GM18520 (cell line): ENCODE measurements around the gene HYAL4.

Experiments used
- ATAC-seq: cut with Tn5 transposase; IDR thresholded peaks from one replicate; pipeline ENCODE4 v1.9.1; 2021; ENCODE audit not compliant: unreplicated experiment

The HYAL4 gene

DNA sequence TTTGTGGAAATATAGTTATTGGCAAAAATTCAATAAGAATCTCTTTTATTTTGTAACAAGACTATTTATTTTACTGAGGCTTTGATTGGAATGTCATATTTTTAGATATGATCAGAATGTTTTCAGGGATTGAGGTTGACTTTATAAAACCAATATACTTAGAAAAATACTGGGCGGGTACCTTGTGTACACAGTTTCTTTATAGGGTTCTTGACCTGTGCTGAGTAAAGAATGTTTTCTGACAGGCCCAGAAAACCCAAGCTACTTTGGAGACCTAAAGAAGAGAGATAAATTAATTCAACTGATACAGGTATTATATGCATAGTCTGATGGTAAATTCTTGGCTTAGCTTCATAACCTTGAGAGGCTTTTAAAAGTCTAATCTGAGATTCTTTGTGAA, 56.1 kb downstream of the HYAL4 start:
- ATAC-seq: no peak

DNA sequence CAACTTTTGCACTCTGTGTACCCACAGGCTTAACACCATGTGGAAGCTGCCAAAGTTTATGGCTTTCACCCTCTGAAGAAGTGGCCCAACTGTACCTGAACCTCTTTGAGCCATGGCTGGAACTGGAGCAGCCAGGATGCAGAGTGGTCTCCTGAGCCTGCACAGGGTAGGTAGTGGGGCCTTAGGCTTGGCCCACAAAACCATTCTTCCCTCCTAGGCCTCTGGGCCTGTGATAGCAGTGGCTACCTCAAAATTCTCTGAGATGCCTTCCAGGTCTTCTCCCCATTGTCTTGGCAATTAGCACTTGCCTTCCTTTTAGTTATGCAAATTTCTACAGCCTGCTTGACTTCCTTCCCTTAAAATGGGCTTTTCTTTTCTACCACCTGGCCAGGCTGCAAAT, 60.7 kb downstream of the HYAL4 start:
- no peak for ATAC-seq

DNA sequence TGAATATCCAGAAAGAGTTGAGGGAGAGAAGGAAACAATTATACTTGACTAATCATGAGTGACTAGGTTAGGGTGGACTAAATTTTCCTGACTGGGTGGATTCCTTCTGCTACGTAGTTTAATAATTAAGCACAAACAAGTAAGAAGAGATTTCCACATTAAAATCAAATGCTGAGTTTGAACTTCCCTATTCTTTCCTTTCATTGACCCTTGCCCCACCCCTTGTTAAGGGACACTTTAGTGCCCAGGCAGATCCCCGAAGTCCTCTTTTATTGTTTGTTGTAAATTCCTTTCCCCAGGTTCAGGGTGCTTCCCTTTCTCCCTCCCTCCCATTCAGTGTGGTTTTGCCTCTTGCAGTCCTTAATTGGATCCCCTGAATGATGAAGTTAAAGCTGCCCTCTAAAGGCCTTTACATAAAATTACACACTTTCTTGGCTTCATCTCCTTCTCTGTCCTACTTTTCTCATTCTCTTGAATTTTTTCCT, 71.3 kb downstream of the HYAL4 start:
- no peak for ATAC-seq

DNA sequence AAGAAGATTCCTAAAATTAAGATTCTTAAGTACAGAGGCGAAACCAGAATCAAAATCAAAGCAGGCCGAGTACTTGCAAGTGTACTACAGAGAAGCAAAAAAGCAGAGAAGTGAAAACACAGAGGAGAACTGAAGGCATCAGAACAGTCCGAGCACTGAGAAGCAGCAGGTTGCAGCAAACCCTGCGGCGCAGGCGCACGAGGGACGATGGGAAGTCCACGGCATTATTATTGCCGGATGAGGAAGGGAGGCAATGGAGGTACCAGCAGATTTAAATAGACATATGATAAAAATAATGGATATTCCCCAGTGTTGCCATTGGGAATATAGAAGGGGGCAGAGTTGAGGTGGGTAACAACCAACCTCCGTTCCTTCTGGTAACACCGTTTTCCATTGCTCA, 72.9 kb downstream of the HYAL4 start:
- ATAC-seq: no peak

DNA sequence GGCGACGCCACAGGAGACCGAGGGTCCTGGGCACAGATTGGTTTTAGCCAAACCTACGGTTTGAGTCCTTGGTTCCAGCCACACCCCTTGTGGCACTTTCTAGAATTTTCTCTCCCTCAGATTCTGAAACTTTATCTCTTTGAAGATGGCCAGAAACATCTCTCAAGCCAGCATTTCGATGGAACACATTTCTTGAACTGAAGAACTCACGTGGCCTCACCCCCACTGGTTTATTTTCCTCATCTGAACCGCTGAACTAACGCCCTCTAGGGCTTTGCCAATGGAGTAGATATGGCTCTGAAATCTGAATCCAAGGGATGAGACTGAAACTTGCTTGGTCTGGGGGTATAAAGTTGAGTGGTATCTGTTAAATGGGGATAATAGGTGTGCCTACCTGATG, 73.3 kb downstream of the HYAL4 start:
- ATAC-seq: no peak

DNA sequence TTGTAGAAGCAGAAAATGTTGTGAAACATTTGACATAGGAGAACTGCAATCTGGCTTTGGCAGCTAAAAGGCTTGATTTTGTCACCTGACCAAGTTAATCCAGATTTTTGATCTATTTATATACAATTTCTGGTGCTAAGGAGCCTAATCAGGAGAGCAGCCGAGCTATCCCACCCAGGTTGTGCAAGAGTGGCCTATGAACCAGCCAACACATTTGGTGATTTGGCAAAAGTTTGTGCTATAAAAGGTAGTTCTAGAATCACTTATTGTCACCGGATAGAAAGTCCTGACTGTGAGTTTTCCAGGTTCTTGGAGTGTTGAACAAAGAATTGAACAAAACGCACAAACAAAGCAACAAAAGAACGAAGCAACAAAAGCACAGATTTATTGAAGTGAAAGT, 78.6 kb downstream of the HYAL4 start:
- ATAC-seq: no peak

DNA sequence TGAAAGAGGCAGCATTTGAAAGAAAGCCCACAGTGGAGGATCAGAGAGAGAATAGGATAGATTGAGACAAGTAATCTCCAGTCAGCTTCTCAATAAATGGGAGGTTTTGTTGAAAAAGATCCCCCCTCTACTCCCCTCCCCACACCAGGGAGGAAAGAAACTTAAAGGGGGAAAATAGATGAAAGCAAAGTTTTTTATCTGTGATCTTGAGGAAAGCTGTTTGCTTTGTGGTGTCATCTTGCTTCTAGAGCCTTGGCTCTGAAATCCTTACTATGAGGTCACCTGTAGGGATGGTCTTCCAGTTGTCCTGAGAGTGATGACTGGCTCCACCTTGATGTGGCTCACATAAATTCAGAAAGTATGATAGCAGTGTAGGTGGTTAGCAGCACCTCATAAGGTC, 80.0 kb downstream of the HYAL4 start, which contains the start of gene SPAM1:
TSS of gene SPAM1 (plus strand) at position 301 of the 400 bp plus-strand sequence. CDS start 28,330 bp downstream, outside the sequence.
- ATAC-seq: no peak
